CD4-positive, alpha-beta T cell treated with Interleukin-12 subunit alpha and Interleukin-12 subunit beta, for 1 hour (primary cell): ENCODE measurements around the gene PLN.

Source experiments
- DNase-seq: peaks from one replicate; pipeline ENCODE4 v3.0.0-alpha.2; 2020

Gene PLN

DNA sequence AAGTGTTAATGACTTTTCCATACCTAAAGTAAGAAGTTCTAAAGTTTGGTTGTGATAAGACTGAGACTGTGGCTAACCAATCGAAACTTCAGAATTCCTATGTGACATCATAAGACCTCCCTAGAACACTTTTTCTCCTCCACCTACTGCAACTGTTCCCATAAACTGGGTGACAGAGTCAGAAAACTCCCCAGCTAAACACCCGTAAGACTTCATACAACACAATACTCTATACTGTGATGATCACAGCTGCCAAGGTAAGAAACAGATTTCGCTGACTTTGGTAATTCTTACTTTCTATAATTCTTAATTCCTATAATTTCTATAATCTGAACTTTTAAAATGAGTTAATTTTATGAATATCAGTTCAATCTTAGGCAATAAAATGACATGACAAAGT lies at the start of gene PLN:
TSS of gene PLN (plus strand) at position 161 of the 400 bp plus-strand sequence. CDS start 10,626 bp downstream, outside the sequence.
- no peak for DNase-seq

DNA sequence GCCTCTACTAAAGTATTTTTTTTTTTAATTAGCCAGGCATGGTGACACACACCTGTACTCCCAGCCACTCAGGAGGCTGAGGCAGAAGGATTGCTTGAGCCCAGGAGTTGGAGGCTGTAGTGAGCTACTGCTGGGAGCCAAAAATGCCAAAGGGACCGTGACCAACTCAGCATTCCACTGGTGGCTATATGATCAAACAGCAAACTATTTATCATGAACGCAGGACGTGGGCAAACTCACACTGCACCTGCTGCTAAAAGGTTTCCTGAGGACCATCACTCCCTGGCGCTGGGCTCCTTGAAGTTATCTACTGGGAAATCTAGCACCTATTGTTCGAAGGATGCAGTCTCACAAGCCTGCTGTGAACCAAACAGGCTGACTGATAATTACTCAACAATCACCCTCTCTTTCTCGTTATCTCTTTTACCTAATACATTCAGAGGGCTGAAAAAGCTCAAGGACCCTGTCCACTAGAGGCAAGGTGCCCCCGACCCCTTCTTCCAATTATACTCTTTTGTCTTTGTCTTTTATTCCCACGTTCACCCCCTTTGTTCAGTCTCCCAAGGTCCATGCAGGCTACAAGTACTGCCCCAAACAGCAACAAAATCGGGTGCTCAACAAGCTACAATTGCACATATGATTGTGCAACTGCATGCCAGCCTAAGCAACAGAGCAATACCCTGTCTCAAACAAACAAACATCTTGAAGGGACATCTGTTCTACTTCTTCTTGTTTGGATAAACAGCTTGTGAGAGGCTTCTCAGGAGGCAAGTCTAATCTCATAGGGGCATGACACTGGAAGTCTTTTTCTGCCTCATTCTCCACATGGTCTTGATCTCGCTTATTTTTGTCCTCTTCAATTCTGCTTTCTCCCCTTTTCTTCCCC lies 47.7 kb upstream of the PLN start:
- no peak for DNase-seq

DNA sequence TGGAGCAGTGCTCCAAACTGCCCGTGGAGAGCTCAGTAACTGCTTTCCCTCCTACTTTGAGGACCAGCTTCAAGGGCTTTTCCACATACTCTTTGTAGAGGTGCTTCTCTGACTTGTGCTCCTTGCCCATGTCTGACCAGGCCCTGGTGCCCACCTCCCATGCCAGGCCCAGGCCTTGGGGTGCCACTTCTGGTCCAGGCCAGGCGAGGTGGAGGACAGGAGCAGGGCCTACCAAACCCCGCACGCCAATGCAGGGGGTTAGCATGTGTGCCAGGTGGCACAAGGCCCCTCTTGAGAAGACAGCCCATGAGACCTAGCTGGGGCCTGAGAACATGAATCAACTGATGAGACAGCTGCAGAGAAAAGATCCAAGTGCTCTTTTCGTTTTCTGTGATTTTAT lies 47.0 kb upstream of the PLN start:
- DNase-seq: no peak

DNA sequence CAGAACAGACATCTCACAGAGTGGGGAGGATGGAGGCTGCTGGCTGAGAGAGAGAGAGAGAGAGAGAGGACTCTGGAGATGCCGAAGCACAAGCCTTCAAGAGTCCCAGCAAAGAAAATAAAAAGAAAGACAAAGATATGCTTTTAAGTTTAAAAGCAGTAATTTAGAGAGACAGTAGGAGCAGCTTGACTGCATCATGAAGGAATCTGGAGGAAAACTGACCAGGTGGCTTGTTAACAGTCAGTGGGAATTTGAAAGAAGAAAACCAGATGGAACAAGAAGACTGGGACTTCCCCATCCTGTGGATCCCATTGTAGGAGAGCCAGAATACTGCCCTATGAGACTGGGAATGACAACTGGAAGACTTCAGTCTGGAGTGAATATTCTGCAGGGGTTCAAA lies 46.3 kb upstream of the PLN start:
- DNase-seq: no peak

DNA sequence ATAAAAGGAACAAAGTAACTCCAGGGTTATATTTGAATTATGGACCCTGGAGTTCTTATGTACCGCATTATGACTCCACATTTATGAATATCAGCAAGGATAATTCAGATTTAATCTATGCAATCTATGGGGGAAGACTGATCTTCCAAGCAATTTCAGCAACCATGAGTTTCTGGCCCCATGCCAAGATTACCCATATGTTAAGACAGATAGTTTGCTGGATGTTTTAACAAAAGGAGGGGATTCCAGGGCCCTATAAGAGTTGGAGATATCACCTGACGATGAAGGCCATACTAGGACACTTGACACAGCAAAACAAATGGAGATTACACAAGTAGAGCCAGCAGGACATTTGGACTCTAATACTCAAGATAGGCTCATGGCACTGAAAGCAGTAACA lies 45.9 kb upstream of the PLN start:
- DNase-seq: no peak

DNA sequence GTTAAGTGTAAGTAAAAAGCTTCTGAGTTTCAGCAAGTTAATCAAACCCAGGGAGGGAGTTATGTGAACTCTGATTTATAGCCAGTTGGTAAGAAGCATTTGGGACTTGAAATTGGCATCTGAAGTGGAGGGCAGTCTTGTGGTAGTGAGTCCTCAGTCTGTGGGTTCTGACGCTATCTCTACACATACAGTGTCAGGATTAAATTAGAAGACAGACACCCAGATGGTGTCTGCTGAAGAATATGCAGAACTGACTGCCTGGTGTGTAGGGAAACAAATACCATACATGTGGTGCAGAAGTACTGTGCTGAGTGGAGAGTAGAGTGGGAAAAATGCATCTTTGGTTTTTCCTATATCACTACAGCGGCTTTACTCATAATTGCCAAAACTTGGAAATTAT lies 43.5 kb upstream of the PLN start:
- no peak for DNase-seq

DNA sequence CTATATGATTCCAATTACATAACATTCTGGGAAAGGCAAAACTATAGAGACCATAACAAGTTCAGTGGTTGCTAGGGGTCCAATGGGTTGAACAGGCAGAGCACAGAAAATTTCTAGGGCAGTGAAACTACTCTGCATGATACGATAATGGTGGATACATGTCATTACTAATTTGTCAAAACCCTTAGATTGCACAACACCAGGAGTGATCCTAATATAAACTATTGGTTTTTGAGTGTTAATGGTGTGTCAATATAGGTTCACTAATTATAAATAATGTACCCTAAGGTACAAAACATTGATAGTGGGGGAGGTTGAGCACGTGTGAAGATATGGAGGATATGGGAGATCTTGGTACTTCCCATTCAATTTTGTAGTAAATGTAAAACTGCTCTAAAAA lies 42.4 kb upstream of the PLN start:
- DNase-seq: no peak

DNA sequence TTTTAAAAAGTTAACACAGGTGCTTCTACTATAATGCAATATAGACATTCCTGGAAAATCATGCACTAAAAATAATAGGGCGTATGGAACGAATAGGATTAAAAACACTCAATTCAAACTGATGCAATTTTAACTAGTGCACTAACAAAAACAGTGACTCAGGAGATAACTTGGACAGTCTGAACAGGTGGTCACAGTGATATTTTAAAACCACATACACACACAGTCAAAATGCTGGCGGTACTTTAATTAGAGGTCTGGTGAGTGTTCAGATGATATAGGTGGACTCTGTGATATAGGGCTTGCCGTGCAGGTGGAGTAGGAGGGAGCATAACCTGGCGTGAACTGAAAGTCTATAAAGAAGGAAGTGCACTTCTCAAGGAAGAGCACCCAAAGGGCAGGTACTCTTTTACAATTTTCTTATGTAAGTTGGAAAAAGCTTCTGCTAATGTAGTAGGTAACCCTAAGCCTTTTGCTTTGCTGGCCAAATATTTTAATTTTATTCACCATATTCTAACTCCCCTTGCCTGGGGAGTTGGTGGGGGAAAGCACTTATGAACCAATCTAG lies 41.9 kb upstream of the PLN start:
- DNase-seq: no peak

DNA sequence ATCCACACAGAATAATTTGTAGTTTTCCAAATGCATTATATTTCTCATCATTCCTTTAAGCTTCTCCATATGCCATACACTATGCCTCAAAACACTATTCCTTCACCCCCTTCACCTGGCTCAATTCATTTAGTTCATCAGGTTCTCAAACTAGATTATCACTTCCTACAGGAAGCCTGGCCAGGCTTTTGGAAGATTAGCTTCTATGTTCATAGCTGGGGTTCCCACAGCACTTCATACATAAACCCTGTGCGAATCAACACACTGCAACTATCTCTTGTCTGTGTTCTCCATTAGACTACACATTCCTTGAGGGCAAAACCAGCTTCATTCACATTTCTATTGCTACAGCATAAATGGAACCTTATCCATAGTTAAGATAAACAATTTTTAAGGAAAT lies 40.5 kb upstream of the PLN start:
- DNase-seq: no peak

DNA sequence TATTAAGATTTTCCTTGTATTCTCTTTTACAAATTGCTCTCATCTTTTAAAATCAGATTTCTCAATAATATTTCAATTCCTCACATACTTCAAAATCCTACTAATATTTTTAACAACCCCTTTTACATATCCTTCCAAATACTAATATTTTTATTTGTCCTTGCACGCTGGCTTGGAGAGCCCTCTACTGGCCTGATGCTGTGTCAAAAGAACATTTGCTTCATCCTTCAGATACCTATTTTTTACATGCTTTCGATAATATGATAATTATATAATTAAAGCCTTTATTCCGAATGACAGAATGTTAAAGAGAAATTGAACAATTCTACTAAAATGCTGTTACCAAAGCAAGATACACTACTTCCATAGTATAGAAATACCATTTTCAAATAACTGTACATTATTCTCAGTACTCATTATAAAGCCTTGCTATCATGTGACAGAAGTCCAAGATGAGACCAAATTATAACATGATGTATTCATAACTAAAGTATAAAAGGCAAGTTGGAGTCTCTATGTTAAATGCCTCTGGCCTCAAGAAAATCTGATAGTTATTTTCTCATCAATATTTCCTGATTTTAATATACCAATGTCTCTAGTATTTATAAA lies 39.0 kb upstream of the PLN start:
- DNase-seq: no peak

DNA sequence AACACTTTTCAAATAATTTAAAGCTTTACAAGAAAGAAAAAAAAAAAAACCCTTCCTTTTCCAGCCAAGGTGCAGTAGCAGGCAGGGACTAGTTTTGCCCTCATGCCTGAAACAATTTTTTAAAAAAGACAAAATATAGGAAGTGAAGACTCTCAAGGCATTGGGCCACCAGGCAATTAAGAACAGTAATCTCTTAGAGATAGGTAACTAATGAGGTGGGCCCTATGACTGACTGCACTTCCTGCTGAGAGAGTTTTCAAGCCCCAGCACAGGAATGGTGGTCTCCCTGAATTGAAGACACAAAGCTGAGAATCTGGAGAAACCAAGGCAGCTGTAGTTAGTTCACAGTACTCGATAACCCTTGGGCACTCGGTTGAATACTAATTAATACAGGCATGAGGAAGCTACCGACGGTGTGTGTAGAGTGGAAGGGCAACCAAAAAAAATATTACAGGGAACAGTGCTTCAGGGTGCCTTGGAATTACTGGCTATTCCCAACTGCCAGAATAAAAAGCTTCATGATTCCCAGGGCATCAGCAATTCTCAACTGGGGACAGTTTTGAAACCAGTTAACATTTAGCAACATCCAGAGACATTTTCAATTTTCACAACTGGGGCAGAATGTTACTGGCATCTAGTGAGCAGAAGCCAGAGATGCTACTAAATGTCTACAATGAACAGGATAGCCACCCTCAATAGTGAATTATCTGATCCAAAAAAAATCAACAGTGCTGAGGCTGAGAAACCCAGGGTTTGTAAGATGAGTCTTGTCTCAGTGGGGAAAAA lies 36.0 kb upstream of the PLN start:
- DNase-seq: no peak

DNA sequence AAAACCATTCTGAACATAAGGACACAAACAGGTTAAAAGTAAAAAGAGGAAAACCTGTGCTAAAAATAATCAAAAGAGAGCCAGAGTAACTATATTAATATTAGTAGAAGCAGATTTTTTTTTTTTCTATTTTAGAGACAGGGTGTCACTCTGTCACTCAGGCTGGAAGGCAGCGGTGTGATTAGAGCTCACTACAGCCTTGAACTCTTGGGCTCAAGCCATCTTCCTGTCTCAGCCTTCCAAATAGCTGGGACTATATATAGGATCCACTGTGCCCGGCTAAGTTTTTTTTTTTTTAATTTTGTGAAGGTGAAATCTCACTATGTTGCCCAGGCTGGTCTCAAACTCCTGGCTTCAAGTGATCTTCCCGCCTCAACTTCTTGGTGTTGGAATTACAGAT lies 33.4 kb upstream of the PLN start:
- DNase-seq: no peak

DNA sequence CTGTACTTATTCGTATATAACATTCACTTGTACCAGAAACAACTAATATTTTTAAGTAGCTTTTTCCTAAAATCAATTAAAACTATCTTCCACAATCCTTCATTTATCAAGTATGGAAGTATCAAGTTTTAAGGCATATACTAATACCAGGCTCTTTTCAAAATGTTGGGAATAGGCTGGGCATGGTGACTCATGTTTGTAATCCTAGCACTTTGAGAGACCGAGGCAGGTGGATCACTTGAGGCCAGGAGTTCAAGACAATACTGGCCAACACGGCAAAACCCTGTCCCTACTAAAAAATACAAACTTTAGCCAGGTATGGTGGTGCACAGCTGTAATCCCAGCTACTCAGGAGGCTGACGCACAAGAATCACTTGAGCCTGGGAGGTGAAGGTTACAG lies 25.7 kb upstream of the PLN start:
- DNase-seq: no peak

DNA sequence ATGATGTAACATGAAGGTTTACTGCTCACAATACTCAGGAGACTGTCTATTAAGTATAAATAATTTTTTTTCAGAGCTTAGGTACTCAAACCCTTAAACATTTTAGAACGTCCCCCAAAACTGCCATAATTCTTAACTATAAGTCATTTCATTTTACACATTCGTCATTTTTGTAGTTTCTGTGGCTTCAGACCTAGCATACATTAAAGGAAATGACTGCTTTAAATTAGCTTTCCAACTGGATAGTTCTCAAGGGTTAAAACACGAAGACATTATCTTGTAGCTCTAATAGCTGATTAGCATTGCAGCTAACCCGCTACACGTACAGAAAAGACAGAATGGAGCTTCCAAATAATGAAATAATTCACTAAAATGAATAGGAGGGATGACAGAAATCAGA lies 24.9 kb upstream of the PLN start:
- DNase-seq: no peak

DNA sequence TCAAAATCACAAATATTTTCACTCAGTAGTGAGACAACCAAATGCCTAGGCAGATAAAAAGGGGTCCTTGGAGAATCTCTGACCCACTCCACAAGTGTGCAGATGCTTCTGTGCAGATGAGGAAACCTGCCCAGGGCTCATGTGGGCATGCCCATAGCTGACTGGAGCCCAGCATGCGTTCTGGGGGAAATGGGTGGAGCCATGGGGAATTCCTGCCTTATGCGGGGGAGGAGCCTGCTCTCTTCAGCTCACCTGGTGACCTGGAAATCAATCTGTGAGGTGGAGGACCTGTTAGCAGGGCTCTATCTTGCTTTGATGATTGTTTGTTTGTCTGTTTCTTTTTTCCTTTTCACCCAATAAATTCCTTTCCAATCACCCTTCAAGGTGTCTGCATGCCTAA lies 23.4 kb upstream of the PLN start:
- DNase-seq: no peak

DNA sequence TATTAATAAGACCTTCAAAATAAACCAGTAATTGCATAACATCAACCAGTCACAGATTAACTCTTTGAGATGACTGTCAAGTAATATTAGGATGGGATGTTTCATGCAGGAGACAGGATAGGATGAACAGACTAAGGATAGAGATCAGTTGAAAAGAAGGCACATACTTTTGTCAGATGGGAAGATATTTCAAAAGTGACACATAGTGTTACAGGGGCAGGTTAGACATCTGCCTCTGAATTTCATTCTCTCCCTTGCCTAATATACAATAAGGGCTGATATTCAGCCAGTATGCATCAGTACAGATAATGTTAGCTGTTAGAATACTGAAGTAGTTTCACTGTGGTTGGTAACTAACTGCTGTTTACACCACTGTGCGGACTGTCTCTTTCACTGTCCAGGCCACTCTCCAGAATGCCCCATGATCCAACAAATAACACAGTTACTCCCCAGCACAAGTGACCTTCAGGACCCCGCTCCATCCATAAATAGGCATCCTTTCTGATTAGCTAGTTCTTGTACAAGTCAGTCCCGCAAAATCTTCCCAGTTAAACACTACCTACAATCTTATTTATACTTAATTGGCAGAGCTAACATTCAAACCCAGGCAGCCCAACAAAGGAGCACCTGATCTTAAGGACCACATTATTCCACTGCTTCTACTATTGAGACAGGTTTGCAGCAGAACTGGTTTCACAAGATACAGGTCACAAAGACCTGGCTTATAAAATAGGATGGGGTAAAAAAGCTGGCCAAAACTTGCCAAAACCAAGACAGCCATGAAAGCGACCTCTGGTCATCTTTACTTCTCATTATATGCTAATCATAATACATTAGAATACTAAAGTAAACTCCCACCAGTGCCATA lies 21.9 kb upstream of the PLN start:
- DNase-seq: no peak

DNA sequence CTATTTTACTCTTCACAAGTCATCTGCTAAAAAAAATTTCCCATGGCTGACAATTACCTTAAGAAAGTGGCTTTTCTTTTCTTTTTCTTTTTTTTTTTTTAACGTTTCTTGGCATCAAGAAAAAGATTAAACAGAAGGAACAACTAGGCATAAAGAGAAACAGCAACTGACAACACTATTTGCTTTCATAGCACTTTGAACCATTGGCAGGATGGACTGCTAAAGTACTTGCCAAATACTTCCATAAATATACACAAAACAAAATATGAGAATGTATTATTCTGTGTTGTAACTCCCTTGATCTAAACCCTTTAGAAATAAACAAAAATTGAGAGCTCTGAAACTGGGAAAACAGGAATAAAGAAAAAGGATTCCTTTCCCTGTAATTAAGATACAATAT lies 20.0 kb upstream of the PLN start:
- no peak for DNase-seq

DNA sequence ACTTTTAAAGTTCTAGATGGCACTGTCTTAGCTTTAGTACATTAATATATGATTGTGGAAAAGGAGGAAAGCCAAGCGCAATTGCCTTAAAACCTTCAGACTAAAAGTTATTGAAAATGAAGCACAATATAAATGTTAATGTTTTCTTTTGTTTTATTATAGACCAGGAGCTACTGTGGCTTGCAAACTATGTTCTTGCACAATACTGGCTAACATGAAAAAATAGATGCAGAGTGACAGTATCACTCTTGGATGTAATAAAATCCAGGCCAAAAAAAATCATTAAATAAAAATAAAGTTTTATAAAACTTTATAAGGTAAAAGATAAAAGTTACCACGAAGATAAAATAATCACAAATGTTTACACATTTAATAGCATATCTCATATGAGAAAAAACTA lies 18.3 kb upstream of the PLN start:
- no peak for DNase-seq

DNA sequence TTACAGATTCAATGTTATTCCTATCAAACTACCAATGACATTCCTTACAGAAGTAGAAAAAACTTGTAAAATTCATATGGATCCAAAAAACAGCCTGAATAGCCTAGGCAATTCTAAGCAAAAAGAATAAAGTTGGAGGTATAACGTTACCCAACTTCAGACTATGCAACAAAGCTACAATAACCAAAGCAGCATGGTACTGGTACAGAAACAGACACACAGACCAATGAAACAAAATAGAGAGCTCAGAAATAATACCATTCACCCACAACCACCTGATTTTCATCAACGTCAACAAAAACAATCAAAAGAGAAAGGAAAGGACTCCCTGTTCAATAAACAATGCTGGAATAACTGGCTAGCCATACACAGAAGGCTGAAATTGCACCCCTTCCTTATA lies 17.2 kb upstream of the PLN start:
- DNase-seq: no peak

DNA sequence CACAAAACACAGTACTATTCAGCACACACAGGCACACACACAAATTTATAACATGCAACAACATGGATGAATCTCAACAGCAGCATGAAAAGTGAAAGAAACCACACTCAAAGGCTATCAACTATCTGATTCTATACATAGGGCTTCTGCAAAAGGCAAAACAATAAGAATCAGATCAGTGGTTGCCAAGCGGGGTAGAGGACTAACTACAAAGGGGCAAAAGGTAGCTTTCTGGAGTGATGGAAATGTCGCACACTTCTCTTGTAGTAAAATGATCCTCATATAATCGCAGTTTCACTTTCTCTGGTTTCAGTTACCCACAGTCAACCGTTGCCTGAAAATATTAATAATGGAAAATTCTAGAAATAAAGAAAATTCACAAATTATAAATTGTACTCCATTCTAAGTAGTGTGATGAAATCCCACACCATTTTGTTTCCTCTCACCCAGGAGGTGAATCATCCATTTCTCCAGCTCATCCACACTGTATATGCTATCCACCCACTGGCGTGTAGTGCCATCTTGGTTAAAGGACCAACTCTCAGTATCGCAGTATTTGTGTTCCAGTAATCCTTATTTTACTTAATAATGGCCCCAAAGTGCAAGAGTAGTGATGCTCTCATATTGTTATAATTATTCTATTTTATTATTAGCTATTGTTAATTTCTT lies 12.8 kb upstream of the PLN start:
- DNase-seq: no peak

DNA sequence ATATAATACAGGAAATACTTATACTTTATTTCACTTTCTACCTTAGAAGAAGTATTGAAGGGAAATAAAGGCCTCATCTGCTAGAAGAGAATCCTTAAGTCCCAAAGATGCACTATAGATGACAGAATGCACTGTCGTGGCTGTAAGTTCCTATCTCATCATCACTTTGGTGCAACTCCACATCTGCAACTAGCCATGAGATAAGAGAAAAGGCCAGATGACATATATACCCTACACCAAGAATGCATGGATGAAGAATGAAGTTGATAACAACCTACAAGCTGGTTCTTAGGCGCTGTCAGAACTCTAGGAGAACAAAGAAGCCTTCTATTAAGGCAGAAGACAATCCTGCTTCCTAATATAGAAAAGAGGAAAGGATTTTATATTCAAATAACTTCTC lies 11.6 kb upstream of the PLN start:
- no peak for DNase-seq

DNA sequence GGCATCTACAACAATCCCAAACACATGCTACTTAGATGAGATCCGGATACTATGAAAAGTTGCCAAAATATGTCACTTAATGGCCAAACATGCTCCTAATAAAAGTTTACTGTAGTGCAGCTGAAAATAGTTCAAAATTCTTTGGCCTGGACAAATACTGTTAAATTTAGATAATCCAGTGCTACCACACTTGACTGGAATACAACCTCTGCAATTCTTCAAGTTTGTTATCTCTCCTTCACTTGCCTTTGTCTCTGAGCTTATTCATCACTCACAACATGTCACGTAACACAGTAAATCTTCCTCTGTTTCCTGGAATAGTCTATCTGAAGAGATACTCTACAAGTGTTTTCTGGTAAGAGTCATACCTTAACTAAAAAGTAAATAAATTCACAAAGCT lies 10.5 kb upstream of the PLN start:
- DNase-seq: no peak
